Neural crest cell (in vitro differentiated cells): ENCODE measurements around the gene FILIP1L. TPM values are rescaled to one million over a fixed set of nuclear protein-coding genes. Genes with fewer than 3 reads are reported as not detected.

Experiments
- DNase-seq: peaks from one replicate; pipeline ENCODE4 v3.0.0; 2021; ENCODE audit warnings: low read depth, mixed read lengths, low spot score
- H3K27ac Mint-ChIP-seq: one replicate; pipeline ENCODE4 v1.8.0; 2021; ENCODE audit warnings: mild to moderate bottlenecking, mixed read lengths; ENCODE audit not compliant: unreplicated experiment
- H3K27me3 Mint-ChIP-seq: 2 replicates; pipeline ENCODE4 v1.8.0; 2021; ENCODE audit warnings: low read depth, mild to moderate bottlenecking, mixed read lengths
- H3K36me3 Mint-ChIP-seq: 2 replicates; pipeline ENCODE4 v1.8.0; 2021; ENCODE audit warnings: low read depth, mild to moderate bottlenecking, mixed read lengths
- H3K4me1 Mint-ChIP-seq: 2 replicates; pipeline ENCODE4 v1.8.0; 2021; ENCODE audit warnings: mixed read lengths
- H3K4me3 Mint-ChIP-seq: one replicate; pipeline ENCODE4 v1.8.0; 2021; ENCODE audit warnings: mild to moderate bottlenecking, mixed read lengths
- H3K9me3 Mint-ChIP-seq: 2 replicates; pipeline ENCODE4 v1.8.0; 2021; ENCODE audit warnings: mixed read lengths
- CTCF ChIP-seq: fragments of 200-600 bp; sonication (generic); conservative IDR thresholded peaks from 2 replicates; pipeline ENCODE4 v1.5.0; 2021; ENCODE audit warnings: antibody characterized with exemption, mild to moderate bottlenecking
- total RNA-seq: library from RNA; stranded (reverse); gene quantifications from 2 replicates; pipeline ENCODE4 v1.2.1, GENCODE V29; 2021

The FILIP1L gene
- total RNA-seq, 1 donor from 2014 or later = 9.8 TPM

DNA sequence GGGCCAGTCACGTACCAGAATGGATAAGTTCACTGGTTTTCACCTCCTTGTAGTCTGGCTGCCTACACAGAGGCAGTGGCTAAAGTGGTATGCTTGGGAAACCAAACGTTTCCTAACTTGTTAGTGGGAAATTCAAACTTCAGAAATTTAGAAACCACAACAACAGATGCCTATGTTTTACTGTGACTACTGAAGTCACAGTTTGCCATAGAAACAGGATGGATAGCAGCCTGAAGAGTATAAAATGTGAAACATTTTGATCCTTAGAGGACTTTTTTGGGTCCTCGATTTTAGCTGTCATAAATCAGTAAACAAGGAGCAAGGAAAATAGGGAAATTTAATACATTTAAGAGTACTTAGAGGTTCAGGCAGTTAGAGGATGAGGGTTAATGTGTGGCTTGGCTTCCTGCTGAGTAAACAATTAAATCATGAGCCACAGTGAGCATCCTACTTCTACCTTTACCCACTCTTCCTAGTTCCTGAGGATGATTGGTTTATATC, 248.0 kb downstream of the FILIP1L start:
- Mint-ChIP-seq H3K27ac (no peak overlapping the region), H3K4me3 (no peak overlapping the region), H3K36me3 (peaks cover 10% of the 10 kb centered on the region), H3K4me1 (peaks cover 38% of the 10 kb centered on the region), H3K27me3 (no peaks in the 10 kb centered on the region), H3K9me3 (no peaks in the 10 kb centered on the region)
- DNase-seq = no peak
- no peak for TF ChIP-seq CTCF

- Mint-ChIP-seq H3K9me3 (no peaks in the 10 kb centered on the region), H3K27ac (no peak overlapping the region), H3K27me3 (no peaks in the 10 kb centered on the region), H3K4me3 (no peak overlapping the region), H3K36me3 (peaks cover 10% of the 10 kb centered on the region), H3K4me1 (peaks cover 34% of the 10 kb centered on the region)
- no peak for DNase-seq
- TF ChIP-seq CTCF = no peak
Observed at GRCh38 chr3:99865321-99865720, 249.0 kb downstream of the FILIP1L start.

DNA sequence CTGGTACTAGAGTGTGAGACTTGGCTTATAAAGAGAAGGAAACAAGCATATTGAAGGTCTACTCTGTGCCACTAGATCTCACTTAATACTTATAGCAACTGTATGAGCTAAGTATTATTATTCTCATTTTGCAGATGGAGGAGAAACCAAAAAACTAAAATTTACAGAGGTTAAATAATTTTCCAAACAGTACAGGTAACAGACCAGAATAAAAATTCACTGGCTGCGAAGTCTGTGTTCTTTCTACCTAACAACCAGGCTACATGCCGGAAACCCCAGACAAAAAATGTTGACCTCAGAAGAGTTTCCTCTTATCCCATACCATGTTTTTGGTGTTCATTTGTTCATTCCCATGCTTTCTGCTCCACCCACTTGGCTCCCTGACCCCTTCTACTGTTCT, 250.0 kb downstream of the FILIP1L start:
- Mint-ChIP-seq H3K4me3 (no peak overlapping the region), H3K36me3 (peaks cover 10% of the 10 kb centered on the region), H3K9me3 (no peaks in the 10 kb centered on the region), H3K27ac (no peak overlapping the region), H3K4me1 (peaks cover 31% of the 10 kb centered on the region), H3K27me3 (no peaks in the 10 kb centered on the region)
- DNase-seq = no peak
- TF ChIP-seq CTCF = no peak

DNA sequence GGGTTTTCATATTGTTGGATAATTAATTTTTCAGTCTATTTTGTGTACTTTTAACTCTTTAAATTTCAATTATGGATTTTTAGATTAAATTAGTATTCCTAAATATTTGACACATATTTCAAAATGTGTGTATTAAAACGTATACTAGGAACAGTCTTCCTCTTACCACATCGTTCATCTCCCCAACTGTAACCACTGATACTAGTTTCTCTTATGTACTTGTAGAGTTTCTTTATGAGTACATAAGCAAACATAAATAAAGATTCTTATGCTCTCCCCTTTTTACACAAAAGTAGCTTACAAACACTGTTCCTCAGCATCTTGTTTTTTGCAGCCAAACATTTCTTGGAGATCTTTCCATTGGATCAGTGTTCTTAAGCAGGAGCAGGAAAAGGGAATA, 250.7 kb downstream of the FILIP1L start:
- DNase-seq = no peak
- no peak for TF ChIP-seq CTCF
- Mint-ChIP-seq H3K36me3 (peaks cover 10% of the 10 kb centered on the region), H3K27me3 (no peaks in the 10 kb centered on the region), H3K4me1 (peaks cover 32% of the 10 kb centered on the region), H3K9me3 (no peaks in the 10 kb centered on the region), H3K27ac (no peak overlapping the region), H3K4me3 (no peak overlapping the region)

DNA sequence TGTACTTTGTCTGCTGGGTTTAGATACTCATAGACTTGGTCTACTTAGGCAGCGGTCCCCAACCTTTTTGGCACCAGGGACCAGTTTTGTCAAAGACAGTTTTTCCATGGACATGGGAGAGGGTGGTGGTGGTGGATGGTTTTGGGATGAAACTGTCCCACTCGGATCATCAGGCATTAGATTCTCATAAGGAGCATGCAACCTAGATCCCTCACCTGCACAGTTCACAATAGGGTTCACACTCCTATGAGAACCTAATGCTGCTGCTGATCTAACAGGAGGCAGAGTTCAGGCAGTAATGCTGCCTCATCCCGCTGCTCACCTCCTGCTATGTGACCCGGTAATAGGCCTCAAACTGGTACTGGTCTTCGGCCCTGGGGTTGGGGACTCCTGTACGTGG, 251.3 kb downstream of the FILIP1L start:
- no peaks in the 10 kb centered on the region for H3K27me3 Mint-ChIP-seq

More for the DNA sequence above, 251.3 kb downstream of the FILIP1L start:
- no peak overlapping the region for H3K4me3 Mint-ChIP-seq
- H3K9me3 Mint-ChIP-seq = no peaks in the 10 kb centered on the region
- H3K36me3 Mint-ChIP-seq = peaks cover 10% of the 10 kb centered on the region
- no peak for TF ChIP-seq CTCF
- no peak overlapping the region for H3K27ac Mint-ChIP-seq
- DNase-seq = no peak
- H3K4me1 Mint-ChIP-seq = peaks cover 27% of the 10 kb centered on the region
